Ishikawa (cell line): Measurements from ENCODE around the gene ZW10.

Source experiments
- CEBPB ChIP-seq: IDR thresholded peaks from 2 replicates; pipeline ENCODE4 v1.6.1; 2012
- CREB1 ChIP-seq: IDR thresholded peaks from 2 replicates; pipeline ENCODE4 v1.6.1; 2012; ENCODE audit warnings: low read depth
- EP300 ChIP-seq: IDR thresholded peaks from 2 replicates; pipeline ENCODE4 v1.6.1; 2012; ENCODE audit warnings: borderline replicate concordance
- RAD21 ChIP-seq: IDR thresholded peaks from 2 replicates; pipeline ENCODE4 v1.6.1; 2012; ENCODE audit warnings: low read depth
- YY1 ChIP-seq: IDR thresholded peaks from 2 replicates; pipeline ENCODE4 v1.6.1; 2012; ENCODE audit warnings: low read depth
- TF ChIP-seq, protein P1 (sequence below): IDR thresholded peaks from 2 replicates; pipeline ENCODE4 v1.6.1; 2012
- TF ChIP-seq, protein P2 (sequence below): IDR thresholded peaks from 2 replicates; pipeline ENCODE4 v1.6.1; 2012; ENCODE audit warnings: low read depth, mild to moderate bottlenecking
- TF ChIP-seq, protein P3 (sequence below): IDR thresholded peaks from 2 replicates; pipeline ENCODE4 v1.6.1; 2012

DNA sequence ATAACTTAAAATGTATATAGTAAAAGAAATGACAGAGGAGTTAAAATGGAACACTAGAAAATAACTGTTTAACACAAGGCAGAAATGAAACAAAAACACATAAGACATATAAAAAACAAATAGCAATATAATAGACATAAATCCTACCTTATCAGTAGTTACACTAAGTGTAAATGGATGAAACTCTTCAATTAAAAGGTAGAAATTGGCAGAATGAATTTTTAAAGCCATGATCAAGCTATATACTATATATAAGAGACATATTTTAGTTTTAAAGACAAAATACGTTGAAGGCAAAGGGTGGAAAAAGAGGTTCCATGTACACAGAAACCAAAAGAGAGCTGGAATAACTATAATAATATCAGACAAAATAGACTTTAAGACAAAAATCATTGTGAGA is 62.5 kb downstream of the ZW10 start:
- TF ChIP-seq RAD21 (no peak), EP300 (no peak), CEBPB (no peak), YY1 (no peak), CREB1 (no peak)
- TF ChIP-seq, protein P1, sequence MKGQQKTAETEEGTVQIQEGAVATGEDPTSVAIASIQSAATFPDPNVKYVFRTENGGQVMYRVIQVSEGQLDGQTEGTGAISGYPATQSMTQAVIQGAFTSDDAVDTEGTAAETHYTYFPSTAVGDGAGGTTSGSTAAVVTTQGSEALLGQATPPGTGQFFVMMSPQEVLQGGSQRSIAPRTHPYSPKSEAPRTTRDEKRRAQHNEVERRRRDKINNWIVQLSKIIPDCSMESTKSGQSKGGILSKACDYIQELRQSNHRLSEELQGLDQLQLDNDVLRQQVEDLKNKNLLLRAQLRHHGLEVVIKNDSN, result no peak
- TF ChIP-seq, protein P2, sequence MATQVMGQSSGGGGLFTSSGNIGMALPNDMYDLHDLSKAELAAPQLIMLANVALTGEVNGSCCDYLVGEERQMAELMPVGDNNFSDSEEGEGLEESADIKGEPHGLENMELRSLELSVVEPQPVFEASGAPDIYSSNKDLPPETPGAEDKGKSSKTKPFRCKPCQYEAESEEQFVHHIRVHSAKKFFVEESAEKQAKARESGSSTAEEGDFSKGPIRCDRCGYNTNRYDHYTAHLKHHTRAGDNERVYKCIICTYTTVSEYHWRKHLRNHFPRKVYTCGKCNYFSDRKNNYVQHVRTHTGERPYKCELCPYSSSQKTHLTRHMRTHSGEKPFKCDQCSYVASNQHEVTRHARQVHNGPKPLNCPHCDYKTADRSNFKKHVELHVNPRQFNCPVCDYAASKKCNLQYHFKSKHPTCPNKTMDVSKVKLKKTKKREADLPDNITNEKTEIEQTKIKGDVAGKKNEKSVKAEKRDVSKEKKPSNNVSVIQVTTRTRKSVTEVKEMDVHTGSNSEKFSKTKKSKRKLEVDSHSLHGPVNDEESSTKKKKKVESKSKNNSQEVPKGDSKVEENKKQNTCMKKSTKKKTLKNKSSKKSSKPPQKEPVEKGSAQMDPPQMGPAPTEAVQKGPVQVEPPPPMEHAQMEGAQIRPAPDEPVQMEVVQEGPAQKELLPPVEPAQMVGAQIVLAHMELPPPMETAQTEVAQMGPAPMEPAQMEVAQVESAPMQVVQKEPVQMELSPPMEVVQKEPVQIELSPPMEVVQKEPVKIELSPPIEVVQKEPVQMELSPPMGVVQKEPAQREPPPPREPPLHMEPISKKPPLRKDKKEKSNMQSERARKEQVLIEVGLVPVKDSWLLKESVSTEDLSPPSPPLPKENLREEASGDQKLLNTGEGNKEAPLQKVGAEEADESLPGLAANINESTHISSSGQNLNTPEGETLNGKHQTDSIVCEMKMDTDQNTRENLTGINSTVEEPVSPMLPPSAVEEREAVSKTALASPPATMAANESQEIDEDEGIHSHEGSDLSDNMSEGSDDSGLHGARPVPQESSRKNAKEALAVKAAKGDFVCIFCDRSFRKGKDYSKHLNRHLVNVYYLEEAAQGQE, result no peak
- TF ChIP-seq, protein P3, sequence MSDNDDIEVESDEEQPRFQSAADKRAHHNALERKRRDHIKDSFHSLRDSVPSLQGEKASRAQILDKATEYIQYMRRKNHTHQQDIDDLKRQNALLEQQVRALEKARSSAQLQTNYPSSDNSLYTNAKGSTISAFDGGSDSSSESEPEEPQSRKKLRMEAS, result no peak
